Measurements from ENCODE around the gene HOXC9. TPM values are rescaled to one million over a fixed set of nuclear protein-coding genes. Genes with fewer than 3 reads are reported as not detected.

The HOXC9 gene
- polyA plus RNA-seq, 4 donors = 19.1 to 33.6 (median 28.1) TPM

GRCh38 chr12:53975479-53976152 is 24.3 kb upstream of the HOXC9 start:
- no peak for DNase-seq (ENCODE audit: low read depth in 4 of 4, low spot score in 2 of 4)

- DNase-seq (ENCODE audit: low read depth in 4 of 4, low spot score in 2 of 4) = no peak
Observed at GRCh38 chr12:53976172-53976822, 23.7 kb upstream of the HOXC9 start.

- DNase-seq (ENCODE audit: low read depth in 4 of 4, low spot score in 2 of 4) = no peak
Observed at GRCh38 chr12:53976823-53977595, 23.0 kb upstream of the HOXC9 start.

- no peak for DNase-seq (ENCODE audit: low read depth in 4 of 4, low spot score in 2 of 4)
Observed at GRCh38 chr12:53977596-53978445, 22.1 kb upstream of the HOXC9 start.

GRCh38 chr12:53978477-53979356 is 21.2 kb upstream of the HOXC9 start:
- DNase-seq (ENCODE audit: low read depth in 4 of 4, low spot score in 2 of 4) = no peak

GRCh38 chr12:53980104-53980801 is 19.7 kb upstream of the HOXC9 start:
- no peak for DNase-seq (ENCODE audit: low read depth in 4 of 4, low spot score in 2 of 4)

GRCh38 chr12:53980802-53981496 is 19.0 kb upstream of the HOXC9 start:
- DNase-seq (ENCODE audit: low read depth in 4 of 4, low spot score in 2 of 4) = no peak

- peak in 1 of 4 donors; percentile 62 for DNase-seq (ENCODE audit: low read depth in 4 of 4, low spot score in 2 of 4)
Observed at GRCh38 chr12:53981634-53982565, 18.1 kb upstream of the HOXC9 start.

- DNase-seq (ENCODE audit: low read depth in 4 of 4, low spot score in 2 of 4) = no peak
Observed at GRCh38 chr12:53982648-53983567, 17.1 kb upstream of the HOXC9 start.

- DNase-seq (ENCODE audit: low read depth in 4 of 4, low spot score in 2 of 4) = no peak
Observed at GRCh38 chr12:53983568-53983949, 16.4 kb upstream of the HOXC9 start.

- DNase-seq (ENCODE audit: low read depth in 4 of 4, low spot score in 2 of 4) = no peak
Observed at GRCh38 chr12:53983950-53984572, 15.9 kb upstream of the HOXC9 start.

- peak in 3 of 4 donors; percentile 96 to 99 (median 98) for DNase-seq (ENCODE audit: low read depth in 4 of 4, low spot score in 2 of 4)
Observed at GRCh38 chr12:53984901-53985691, 14.9 kb upstream of the HOXC9 start, which contains the start of gene HOXC10. TSS of gene HOXC10 (plus strand) at chr12:53985146. CDS start at chr12:53985260, 114 bp downstream.

- DNase-seq (ENCODE audit: low read depth in 4 of 4, low spot score in 2 of 4) = no peak
Observed at GRCh38 chr12:53985692-53985993, 14.3 kb upstream of the HOXC9 start.

- no peak for DNase-seq (ENCODE audit: low read depth in 4 of 4, low spot score in 2 of 4)
Observed at GRCh38 chr12:53985994-53986685, 13.8 kb upstream of the HOXC9 start.

All from left renal cortex interstitium (tissue), 4 donors.